Esophagus squamous epithelium (tissue), 4 donors: ENCODE measurements around the gene DZIP1.

ENCODE experiments used
- CTCF ChIP-seq, 6 experiments: fragments of 450-650 bp in 4 of 6; fragments of 200-600 bp in 2 of 6; sonication (generic) in 2 of 6; IDR thresholded peaks; one replicate each; pipeline ENCODE4 v1.5.1; 2016 to 2019; ENCODE audit warnings: antibody characterized with exemption in 6 of 6, mild to moderate bottlenecking in 4 of 6, moderate library complexity in 4 of 6
- POLR2A ChIP-seq, 4 donors: fragments of 450-650 bp; IDR thresholded peaks; one replicate each; pipeline ENCODE4 v1.6.1; 2017; ENCODE audit warnings: antibody characterized with exemption in 4 of 4, mild to moderate bottlenecking in 4 of 4, moderate library complexity in 3 of 4

DNA sequence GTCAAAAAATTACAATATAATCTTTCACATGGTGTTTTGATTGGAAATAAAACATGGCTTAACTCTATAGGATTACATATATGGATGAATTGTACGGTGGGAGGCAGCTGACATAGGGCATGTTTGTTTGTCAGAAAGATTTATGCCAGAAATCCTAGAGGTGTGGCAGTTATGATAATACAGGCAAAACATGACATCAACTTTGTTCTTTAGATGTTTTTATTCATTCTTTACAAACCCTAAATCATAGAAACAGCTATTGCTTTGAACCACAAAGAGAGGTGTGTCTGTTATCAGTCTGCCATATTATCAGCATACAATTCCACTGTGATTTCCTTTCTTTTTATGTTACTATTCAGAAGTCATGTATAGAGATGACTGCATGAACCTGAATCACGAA is 100.2 kb downstream of the DZIP1 start:
- TF ChIP-seq CTCF (IDR thresholded peaks at IDR 0.05): no peak
- no peak for TF ChIP-seq POLR2A (IDR thresholded peaks at IDR 0.05)
